T-helper 22 cell (primary cell): Measurements from ENCODE around the gene CALCOCO1.
A peak's percentile ranks its signal among the peaks of the same experiment; 100 is the strongest.
"Not testable (repeated sequence)": the region's sequence is repeated elsewhere in the genome, so short reads cannot be mapped to it uniquely, and the experiment has no call there.

Source experiments
- DNase-seq: peaks from one replicate; pipeline ENCODE4 v3.0.0-alpha.2; 2020; ENCODE audit warnings: low read depth

The CALCOCO1 gene

GRCh38 chr12:53696655-53697331 is 30.5 kb downstream of the CALCOCO1 start:
- DNase-seq: no peak

- no peak for DNase-seq
These were observed 31.0 kb downstream of the CALCOCO1 start for GRCh38 chr12:53696285-53696654.

GRCh38 chr12:53695152-53696145 is 31.8 kb downstream of the CALCOCO1 start:
- no peak for DNase-seq

GRCh38 chr12:53694756-53695151 is 32.5 kb downstream of the CALCOCO1 start:
- DNase-seq: no peak

GRCh38 chr12:53688134-53688533 is 39.1 kb downstream of the CALCOCO1 start:
- no peak for DNase-seq

GRCh38 chr12:53686436-53686835 is 40.8 kb downstream of the CALCOCO1 start:
- no peak for DNase-seq

- no peak for DNase-seq
These were observed 42.5 kb downstream of the CALCOCO1 start for GRCh38 chr12:53684654-53685220.

GRCh38 chr12:53683983-53684382 is 43.3 kb downstream of the CALCOCO1 start:
- no peak for DNase-seq

- no peak for DNase-seq
These were observed 43.8 kb downstream of the CALCOCO1 start for GRCh38 chr12:53683494-53683893.

GRCh38 chr12:53680061-53680460 is 47.2 kb downstream of the CALCOCO1 start:
- DNase-seq: not testable (repeated sequence)

GRCh38 chr12:53677800-53678148 is 49.5 kb downstream of the CALCOCO1 start:
- no peak for DNase-seq

GRCh38 chr12:53677016-53677799 is 50.0 kb downstream of the CALCOCO1 start:
- no peak for DNase-seq

- DNase-seq: no peak
These were observed 50.6 kb downstream of the CALCOCO1 start for GRCh38 chr12:53676656-53677015.

- peak; percentile 96 for DNase-seq
These were observed 51.3 kb downstream of the CALCOCO1 start, which contains the start of gene ATP5MC2 for GRCh38 chr12:53675701-53676607. ATP5MC2 (minus strand) TSS chr12:53676083; CDS start chr12:53672614, 3,469 bp downstream.

GRCh38 chr12:53674977-53675700 is 52.1 kb downstream of the CALCOCO1 start:
- DNase-seq: no peak

GRCh38 chr12:53670971-53671370 is 56.3 kb downstream of the CALCOCO1 start:
- no peak for DNase-seq

GRCh38 chr12:53670308-53670707 is 56.9 kb downstream of the CALCOCO1 start:
- no peak for DNase-seq

GRCh38 chr12:53667080-53667479 is 60.2 kb downstream of the CALCOCO1 start:
- no peak for DNase-seq

GRCh38 chr12:53664936-53665335 is 62.3 kb downstream of the CALCOCO1 start:
- DNase-seq: no peak

- no peak for DNase-seq
These were observed 63.1 kb downstream of the CALCOCO1 start for GRCh38 chr12:53664191-53664590.
